K562 treated with DMSO at 1 percent for 48 hours (cell line): ENCODE measurements around the gene RUVBL2. TPM values are rescaled to one million over a fixed set of nuclear protein-coding genes. Genes with fewer than 3 reads are reported as not detected.

Experiments
- total RNA-seq: library from RNA; unstranded; fragments of 300-600 nt; gene quantifications from 2 replicates; pipeline ENCODE4 v1.2.3, GENCODE V29; 2022; ENCODE audit warnings: low replicate concordance; ENCODE audit errors: extremely low read depth

Gene RUVBL2
- total RNA-seq: not detected in 2 replicates

DNA sequence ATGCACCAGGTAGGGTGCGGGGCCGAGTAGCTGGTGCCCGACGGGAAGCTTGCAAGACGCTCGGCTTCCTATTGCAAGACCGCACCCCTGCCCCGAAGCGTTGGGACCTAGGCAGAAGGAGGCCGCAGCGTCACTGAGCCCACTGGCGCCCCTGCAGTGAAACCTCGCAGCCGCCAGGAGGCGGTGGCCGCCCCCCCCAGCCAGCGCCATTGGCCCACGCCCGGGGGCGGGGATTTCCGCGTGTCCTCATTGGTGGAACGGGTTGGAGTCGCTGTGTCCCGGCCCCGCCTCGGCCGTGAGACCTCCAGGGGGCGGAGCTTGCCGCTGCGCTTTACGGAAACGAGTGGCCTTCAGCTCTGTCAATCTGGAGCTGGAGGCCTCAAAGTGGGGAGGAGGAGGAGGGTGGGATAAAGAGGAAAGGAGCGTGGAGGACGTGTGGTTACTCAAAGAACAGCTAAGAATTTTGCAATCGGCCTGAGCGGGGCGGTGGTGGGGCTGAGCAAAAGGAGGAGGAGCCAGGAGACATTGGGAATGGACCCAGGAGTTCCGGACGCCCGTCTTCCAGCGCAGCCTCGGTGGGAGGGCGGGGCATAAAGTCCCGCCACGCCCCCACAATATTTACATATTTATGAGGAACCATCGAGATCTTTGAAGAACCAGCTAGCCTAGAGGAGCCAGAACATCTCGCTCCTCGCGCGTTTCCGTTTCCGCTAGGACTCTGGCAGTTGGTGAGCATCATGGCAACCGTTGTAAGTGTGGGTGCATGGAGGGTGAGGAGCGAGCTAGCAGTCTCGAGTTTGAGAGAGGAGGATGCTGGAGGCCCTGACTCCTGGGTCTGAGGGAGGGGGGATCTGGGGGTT, at the start of gene RUVBL2, which contains the start of gene GYS1:
Gene RUVBL2 (plus strand): TSS at position 713 of the 860 bp plus-strand sequence. CDS start 25 bp downstream, at position 738.
Gene GYS1 (minus strand): TSS at position 135 of the 860 bp plus-strand sequence. CDS start 197 bp downstream, outside the sequence.

DNA sequence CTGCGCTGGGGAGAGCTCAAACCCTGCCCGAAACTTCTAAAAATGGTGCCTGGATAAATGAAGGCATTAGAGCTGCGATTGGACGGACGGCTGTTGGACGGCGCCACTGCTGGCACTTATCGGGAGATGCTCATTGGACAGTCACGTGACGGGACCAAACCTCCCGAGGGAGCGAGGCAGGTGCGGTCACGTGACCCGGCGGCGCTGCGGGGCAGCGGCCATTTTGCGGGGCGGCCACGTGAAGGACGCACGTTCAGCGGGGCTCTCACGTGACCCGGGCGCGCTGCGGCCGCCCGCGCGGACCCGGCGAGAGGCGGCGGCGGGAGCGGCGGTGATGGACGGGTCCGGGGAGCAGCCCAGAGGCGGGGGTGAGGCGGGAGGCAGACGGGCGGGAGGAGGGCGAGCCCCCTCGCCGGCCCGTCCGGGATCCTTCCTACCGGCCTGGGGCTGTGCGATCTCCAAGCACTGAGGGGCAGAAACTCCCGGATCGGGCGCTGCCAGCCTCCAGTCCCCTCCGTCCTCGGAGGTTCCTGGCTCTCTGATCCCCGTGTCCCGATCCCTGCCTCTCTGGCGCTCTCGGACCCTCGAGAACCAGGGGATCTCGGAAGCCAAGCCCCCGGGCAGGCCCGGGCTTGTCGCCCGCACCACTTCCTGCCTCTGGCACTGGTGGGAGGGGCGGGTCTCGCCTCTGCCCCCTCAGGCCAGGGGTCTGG, 38.9 kb upstream of the RUVBL2 start, which contains the start of gene BAX:
Gene BAX (plus strand): TSS at position 281 of the 713 bp plus-strand sequence. CDS start 54 bp downstream, at position 335.

DNA sequence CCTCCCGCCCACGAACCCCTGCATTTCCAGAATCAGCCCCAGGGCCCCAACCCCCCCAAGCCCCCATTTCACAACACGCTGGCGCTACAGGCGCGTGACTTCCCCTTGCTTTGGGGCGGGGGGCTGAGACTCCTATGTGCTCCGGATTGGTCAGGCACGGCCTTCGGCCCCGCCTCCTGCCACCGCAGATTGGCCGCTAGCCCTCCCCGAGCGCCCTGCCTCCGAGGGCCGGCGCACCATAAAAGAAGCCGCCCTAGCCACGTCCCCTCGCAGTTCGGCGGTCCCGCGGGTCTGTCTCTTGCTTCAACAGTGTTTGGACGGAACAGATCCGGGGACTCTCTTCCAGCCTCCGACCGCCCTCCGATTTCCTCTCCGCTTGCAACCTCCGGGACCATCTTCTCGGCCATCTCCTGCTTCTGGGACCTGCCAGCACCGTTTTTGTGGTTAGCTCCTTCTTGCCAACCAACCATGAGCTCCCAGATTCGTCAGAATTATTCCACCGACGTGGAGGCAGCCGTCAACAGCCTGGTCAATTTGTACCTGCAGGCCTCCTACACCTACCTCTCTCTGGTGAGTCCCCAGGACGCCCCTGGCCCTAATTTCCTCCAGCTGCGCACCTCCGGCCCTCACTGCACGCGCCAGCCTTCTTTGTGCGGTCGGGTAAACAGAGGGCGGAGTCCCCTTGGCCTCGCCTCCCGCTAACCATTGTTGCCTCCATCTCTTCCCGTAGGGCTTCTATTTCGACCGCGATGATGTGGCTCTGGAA, 28.5 kb upstream of the RUVBL2 start, which contains the start of gene FTL:
Gene FTL (plus strand): TSS at position 270 of the 766 bp plus-strand sequence. CDS start 199 bp downstream, at position 469.

GRCh38 chr19:49017041-49017665, 23.5 kb downstream of the RUVBL2 start, which contains the start of gene LHB:
LHB (minus strand) TSS chr19:49017091; CDS start chr19:49017081, 10 bp downstream.

GRCh38 chr19:49024233-49024632, 30.5 kb downstream of the RUVBL2 start, which contains the start of gene CGB3:
CGB3 (minus strand) TSS chr19:49024333; CDS start chr19:49023971, 362 bp downstream.

DNA sequence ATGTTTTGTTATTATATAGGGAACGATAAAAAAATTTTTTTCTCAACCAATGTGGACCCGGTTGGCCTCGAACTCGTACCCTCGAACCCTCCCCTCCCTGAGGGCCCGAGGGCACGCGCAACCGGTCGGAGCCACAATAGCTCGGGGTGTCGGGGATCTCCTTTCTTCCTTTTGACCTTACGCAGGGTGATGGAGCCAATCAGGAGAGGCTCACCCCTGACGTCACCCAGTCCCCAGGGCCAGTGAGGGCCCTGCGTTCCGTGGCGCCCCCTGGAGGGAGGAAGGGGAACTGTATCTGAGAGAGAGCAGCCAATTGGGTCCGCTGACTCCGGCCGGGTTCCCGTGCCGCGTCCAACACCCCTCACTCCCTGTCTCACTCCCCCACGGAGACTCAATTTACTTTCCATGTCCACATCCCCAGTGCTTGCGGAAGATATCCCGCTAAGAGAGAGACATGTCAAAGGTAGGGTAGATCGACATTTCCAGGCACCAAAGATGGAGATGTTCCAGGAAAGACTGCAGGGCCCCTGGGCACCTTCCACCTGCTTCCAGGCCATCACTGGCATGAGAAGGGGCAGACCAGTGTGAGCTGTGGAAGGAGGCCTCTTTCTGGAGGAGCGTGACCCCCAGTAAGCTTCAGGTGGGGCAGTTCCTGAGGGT, 38.1 kb downstream of the RUVBL2 start, which contains the start of gene CGB2:
Gene CGB2 (plus strand): TSS at position 249 of the 660 bp plus-strand sequence. CDS start 206 bp downstream, at position 455.

DNA sequence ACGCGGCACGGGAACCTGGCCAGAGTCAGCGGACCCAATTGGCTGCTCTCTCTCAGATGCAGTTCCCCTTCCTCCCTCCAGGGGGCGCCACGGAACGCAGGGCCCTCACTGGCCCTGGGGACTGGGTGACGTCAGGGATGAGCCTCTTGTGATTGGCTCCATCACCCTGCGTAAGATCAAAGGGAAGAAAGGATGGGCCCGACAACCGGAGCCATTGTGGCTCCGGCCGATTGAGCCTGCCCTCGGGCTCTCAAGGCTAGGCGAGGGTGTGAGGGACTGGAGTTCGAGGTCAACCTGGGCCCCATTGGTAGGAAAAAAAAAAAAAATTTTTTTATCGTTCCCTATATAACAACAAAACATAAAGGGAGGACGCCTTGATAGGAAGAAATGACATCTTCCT, 43.1 kb downstream of the RUVBL2 start, which contains the start of gene CGB1:
Gene CGB1 (minus strand): TSS at position 81 of the 400 bp plus-strand sequence. CDS start 184 bp downstream, outside the sequence.

DNA sequence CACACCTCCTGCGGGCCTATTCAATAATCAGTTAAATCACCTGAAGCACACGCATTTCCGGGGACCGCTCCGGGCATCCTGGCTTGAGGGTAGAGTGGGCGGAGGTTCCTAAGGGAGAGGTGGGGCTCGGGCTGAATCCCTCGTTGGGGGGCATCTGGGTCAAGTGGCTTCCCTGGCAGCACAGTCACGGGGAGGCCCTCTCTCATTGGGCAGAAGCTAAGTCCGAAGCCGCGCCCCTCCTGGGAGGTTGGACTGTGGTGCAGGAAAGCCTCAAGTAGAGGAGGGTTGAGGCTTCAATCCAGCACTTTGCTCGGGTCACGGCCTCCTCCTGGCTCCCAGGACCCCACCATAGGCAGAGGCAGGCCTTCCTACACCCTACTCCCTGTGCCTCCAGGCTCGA, 49.9 kb downstream of the RUVBL2 start, which contains the start of gene CGB5:
Gene CGB5 (plus strand): TSS at position 301 of the 400 bp plus-strand sequence. CDS start 362 bp downstream, outside the sequence.

DNA sequence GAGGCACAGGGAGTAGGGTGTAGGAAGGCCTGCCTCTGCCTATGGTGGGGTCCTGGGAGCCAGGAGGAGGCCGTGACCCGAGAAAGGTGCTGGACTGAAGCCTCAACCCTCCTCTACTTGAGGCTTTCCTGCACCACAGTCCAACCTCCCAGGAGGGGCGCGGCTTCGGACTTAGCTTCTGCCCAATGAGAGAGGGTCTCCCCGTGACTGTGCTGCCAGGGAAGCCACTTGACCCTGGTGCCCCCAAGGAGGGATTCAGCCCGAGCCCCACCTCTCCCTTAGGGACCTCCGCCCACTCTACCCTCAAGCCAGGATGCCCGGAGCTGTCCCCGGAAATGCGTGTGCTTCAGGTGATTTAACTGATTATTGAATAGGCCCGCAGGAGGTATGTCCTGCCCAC, 55.3 kb downstream of the RUVBL2 start, which contains the start of gene CGB8:
Gene CGB8 (minus strand): TSS at position 101 of the 400 bp plus-strand sequence. CDS start 372 bp downstream, outside the sequence.

DNA sequence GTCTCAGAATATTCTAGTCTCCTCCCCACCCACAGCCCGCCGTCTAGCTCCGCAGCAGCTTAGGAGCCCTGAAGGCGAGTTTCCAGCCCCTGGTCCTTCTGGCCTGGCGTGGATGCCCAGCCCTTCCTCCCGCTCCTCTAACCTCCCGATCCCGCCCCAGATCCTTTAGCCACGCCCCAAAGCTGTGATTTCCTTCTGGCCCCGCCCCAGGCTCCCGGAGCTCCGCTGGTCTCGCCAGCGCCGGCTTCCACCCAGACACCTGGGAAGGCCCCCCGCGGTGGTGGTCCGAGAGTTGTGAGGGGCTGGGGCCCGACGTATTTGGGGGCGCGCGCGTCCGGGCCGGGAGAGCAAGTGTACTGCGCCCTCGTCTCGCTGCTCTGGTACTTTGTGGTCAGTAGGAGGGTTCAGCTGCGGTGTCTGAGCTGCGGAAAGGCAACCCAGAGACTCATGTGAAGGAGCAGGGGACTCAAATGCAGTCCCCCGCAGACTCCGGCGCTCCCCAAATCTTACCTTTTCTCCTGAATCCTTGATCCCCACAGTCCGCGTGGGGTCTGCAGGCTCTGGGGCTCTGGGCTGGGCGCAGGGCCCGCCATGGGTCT, 64.0 kb downstream of the RUVBL2 start, which contains the start of gene CGB7:
Gene CGB7 (minus strand): TSS at position 114 of the 599 bp plus-strand sequence. CDS start 2,374 bp downstream, outside the sequence.

GRCh38 chr19:49064768-49065611, 71.3 kb downstream of the RUVBL2 start, which contains the start of gene NTF4:
NTF4 (minus strand) TSS chr19:49064818; CDS start chr19:49061997, 2,821 bp downstream.

Other genes starting within 250 kb of the RUVBL2 start
- not detected in 2 replicates for gene IZUMO1, start 247.0 kb upstream of the RUVBL2 start, total RNA-seq
- not detected in 2 replicates for gene FUT1, start 241.2 kb upstream of the RUVBL2 start, total RNA-seq
- gene FGF21, start 238.4 kb upstream of the RUVBL2 start, total RNA-seq: not detected in 2 replicates
- not detected in 2 replicates for gene BCAT2, start 182.9 kb upstream of the RUVBL2 start, total RNA-seq
- not detected in 2 replicates for gene HSD17B14, start 157.4 kb upstream of the RUVBL2 start, total RNA-seq
- not detected in 2 replicates for gene PLEKHA4, start 125.3 kb upstream of the RUVBL2 start, total RNA-seq
- not detected in 2 replicates for gene PPP1R15A, start 121.5 kb upstream of the RUVBL2 start, total RNA-seq
- not detected in 2 replicates for gene TULP2, start 95.1 kb upstream of the RUVBL2 start, total RNA-seq
- 924 and 1,522 TPM in 2 replicates for gene NUCB1, start 93.6 kb upstream of the RUVBL2 start, total RNA-seq
- gene DHDH, start 60.2 kb upstream of the RUVBL2 start, total RNA-seq: not detected in 2 replicates
- not detected in 2 replicates for gene BAX, start 39.0 kb upstream of the RUVBL2 start, total RNA-seq
- gene FTL, start 28.6 kb upstream of the RUVBL2 start, total RNA-seq: 5,393 and 6,511 TPM in 2 replicates
- 109 TPM in 1 of 2 replicates, not detected in the other for gene GYS1, start 578 bp upstream of the RUVBL2 start, total RNA-seq
- not detected in 2 replicates for gene LHB, start 23.2 kb downstream of the RUVBL2 start, total RNA-seq
- not detected in 2 replicates for gene CGB3, start 30.4 kb downstream of the RUVBL2 start, total RNA-seq
- gene CGB2, start 38.0 kb downstream of the RUVBL2 start, total RNA-seq: not detected in 2 replicates
- not detected in 2 replicates for gene CGB1, start 43.0 kb downstream of the RUVBL2 start, total RNA-seq
- not detected in 2 replicates for gene CGB5, start 50.0 kb downstream of the RUVBL2 start, total RNA-seq
- not detected in 2 replicates for gene CGB8, start 55.2 kb downstream of the RUVBL2 start, total RNA-seq
- not detected in 2 replicates for gene CGB7, start 63.9 kb downstream of the RUVBL2 start, total RNA-seq
- not detected in 2 replicates for gene NTF4, start 70.9 kb downstream of the RUVBL2 start, total RNA-seq
- gene KCNA7, start 78.8 kb downstream of the RUVBL2 start, total RNA-seq: not detected in 2 replicates
- not detected in 2 replicates for gene SNRNP70, start 91.6 kb downstream of the RUVBL2 start, total RNA-seq
- gene LIN7B, start 120.5 kb downstream of the RUVBL2 start, total RNA-seq: not detected in 2 replicates
- gene C19orf73, start 125.3 kb downstream of the RUVBL2 start, total RNA-seq: not detected in 2 replicates
- gene PPFIA3, start 125.7 kb downstream of the RUVBL2 start, total RNA-seq: not detected in 2 replicates
- not detected in 2 replicates for gene HRC, start 161.5 kb downstream of the RUVBL2 start, total RNA-seq
- 127 TPM in 1 of 2 replicates, not detected in the other for gene TRPM4, start 163.9 kb downstream of the RUVBL2 start, total RNA-seq